ENCODE data around the gene SND1.
A peak's percentile ranks its signal among the peaks of the same experiment; 100 is the strongest.

The SND1 gene

GRCh38 chr7:127954357-127954748 is 302.4 kb downstream of the SND1 start:
- ATAC-seq = no peak
- TF ChIP-seq ISL1 (CRISPR knock-in tag; IDR thresholded peaks at IDR 0.05) (peak; percentile 74), BACH2 (CRISPR knock-in tag; IDR thresholded peaks at IDR 0.05; ENCODE audit: borderline replicate concordance) (no peak), ZC3H10 (CRISPR knock-in tag; IDR thresholded peaks at IDR 0.05) (no peak), CSDC2 (CRISPR knock-in tag; IDR thresholded peaks at IDR 0.05) (0 out of 2 replicates have a peak, but pooled peaks have one; percentile 36)

DNA sequence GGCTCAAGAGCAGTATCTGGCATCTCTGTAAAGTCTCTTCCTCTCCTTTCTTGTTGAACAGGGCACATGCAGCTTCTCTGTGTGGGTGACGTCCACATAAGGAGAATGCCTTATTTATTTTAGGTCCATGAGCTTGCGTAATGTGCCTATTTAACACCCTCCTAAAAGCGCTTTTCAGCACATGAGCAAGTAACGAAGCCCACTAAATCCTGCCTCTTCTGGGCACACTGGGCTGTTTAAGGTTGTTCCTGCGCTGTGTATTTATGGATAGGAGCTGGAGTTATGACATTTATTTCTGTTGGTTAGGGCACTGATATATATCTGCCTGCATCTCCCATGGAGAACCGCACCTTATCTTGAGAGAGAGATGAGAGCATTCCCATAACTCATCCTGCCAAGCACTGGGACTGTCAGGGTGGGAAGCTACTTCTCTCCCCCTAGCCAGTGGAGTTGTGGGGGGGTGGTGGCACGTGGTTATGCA is 303.1 kb downstream of the SND1 start:
- no peak for ATAC-seq
- TF ChIP-seq ZNF8 (CRISPR knock-in tag; IDR thresholded peaks at IDR 0.05) (no peak), PPARA (CRISPR knock-in tag; IDR thresholded peaks at IDR 0.05; ENCODE audit: borderline replicate concordance) (no peak), OSR1 (CRISPR knock-in tag; IDR thresholded peaks at IDR 0.05) (no peak)

DNA sequence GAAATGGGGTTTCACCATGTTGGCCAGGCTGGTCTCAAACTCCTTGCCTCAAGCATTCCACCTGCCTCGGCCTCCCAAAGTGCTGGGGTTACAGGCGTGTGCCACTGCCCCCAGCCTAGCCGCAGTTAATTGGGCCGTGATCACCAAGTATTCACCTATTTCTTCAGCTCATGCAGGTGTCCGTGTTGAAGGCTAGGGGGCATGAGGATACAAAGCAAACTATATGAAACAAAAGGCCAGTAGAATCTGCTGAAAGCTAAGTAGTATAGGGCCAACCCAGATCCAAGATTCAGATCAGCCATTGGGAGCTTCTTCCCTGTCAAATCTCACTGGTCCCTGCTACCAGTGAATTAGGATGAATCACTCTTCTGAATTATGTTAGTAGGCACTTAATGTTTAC is 305.9 kb downstream of the SND1 start:
- no peak for TF ChIP-seq ZNF8 (CRISPR knock-in tag; IDR thresholded peaks at IDR 0.05)
- ATAC-seq = no peak

DNA sequence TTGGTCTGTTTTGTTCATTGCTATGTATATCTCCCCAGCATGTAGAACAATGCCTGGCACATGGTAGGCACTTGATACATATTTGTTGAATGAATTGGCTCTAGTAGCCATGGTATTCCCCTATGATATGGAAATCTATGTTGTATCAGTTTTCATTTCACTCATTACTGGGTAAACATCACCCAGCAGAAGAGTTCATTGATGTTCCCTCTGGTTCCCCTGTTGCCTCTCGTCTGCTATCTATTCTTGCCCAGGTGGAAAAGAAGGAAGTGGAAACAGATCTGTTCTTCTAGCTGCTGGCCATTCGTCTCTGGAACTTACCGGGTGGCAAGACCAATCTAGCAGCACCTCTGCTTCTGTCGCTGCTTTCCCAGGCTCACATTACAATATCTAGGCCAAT is 307.8 kb downstream of the SND1 start:
- TF ChIP-seq ESRRG (CRISPR knock-in tag; IDR thresholded peaks at IDR 0.05) = no peak
- TF ChIP-seq ZNF8 (CRISPR knock-in tag; IDR thresholded peaks at IDR 0.05) = no peak
- no peak for TF ChIP-seq SNAI2 (CRISPR knock-in tag; IDR thresholded peaks at IDR 0.05)
- no peak for TF ChIP-seq PATZ1 (CRISPR knock-in tag; IDR thresholded peaks at IDR 0.05; ENCODE audit: borderline replicate concordance)
- TF ChIP-seq ZNF70 (CRISPR knock-in tag; IDR thresholded peaks at IDR 0.05) = no peak
- ATAC-seq = no peak

GRCh38 chr7:127961786-127962453 is 309.9 kb downstream of the SND1 start:
- TF ChIP-seq ZNF565 (CRISPR knock-in tag; conservative IDR thresholded peaks at IDR 0.05; ENCODE audit: low read depth) = no peak
- no peak for TF ChIP-seq GLIS3 (CRISPR knock-in tag; IDR thresholded peaks at IDR 0.05)
- no peak for TF ChIP-seq PATZ1 (CRISPR knock-in tag; IDR thresholded peaks at IDR 0.05; ENCODE audit: borderline replicate concordance)
- no peak for TF ChIP-seq ISL1 (CRISPR knock-in tag; IDR thresholded peaks at IDR 0.05)
- TF ChIP-seq, protein P1, sequence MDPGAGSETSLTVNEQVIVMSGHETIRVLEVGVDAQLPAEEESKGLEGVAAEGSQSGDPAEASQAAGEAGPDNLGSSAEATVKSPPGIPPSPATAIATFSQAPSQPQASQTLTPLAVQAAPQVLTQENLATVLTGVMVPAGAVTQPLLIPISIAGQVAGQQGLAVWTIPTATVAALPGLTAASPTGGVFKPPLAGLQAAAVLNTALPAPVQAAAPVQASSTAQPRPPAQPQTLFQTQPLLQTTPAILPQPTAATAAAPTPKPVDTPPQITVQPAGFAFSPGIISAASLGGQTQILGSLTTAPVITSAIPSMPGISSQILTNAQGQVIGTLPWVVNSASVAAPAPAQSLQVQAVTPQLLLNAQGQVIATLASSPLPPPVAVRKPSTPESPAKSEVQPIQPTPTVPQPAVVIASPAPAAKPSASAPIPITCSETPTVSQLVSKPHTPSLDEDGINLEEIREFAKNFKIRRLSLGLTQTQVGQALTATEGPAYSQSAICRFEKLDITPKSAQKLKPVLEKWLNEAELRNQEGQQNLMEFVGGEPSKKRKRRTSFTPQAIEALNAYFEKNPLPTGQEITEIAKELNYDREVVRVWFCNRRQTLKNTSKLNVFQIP (CRISPR knock-in tag; IDR thresholded peaks at IDR 0.05; ENCODE audit: borderline replicate concordance, low read depth) = no peak
- TF ChIP-seq RARB (CRISPR knock-in tag; IDR thresholded peaks at IDR 0.05) = no peak
- TF ChIP-seq ZFP3 (CRISPR knock-in tag; IDR thresholded peaks at IDR 0.05) = no peak
- no peak for TF ChIP-seq ZNF8 (CRISPR knock-in tag; IDR thresholded peaks at IDR 0.05)
- TF ChIP-seq TCF4 (CRISPR knock-in tag; IDR thresholded peaks at IDR 0.05; ENCODE audit: borderline replicate concordance) = no peak
- no peak for TF ChIP-seq SNAI2 (CRISPR knock-in tag; IDR thresholded peaks at IDR 0.05)
- no peak for TF ChIP-seq ESRRG (CRISPR knock-in tag; IDR thresholded peaks at IDR 0.05)
- no peak for TF ChIP-seq CSRNP3 (CRISPR knock-in tag; IDR thresholded peaks at IDR 0.05)
- no peak for TF ChIP-seq ZFP30 (CRISPR knock-in tag; IDR thresholded peaks at IDR 0.05)
- TF ChIP-seq, protein P2, sequence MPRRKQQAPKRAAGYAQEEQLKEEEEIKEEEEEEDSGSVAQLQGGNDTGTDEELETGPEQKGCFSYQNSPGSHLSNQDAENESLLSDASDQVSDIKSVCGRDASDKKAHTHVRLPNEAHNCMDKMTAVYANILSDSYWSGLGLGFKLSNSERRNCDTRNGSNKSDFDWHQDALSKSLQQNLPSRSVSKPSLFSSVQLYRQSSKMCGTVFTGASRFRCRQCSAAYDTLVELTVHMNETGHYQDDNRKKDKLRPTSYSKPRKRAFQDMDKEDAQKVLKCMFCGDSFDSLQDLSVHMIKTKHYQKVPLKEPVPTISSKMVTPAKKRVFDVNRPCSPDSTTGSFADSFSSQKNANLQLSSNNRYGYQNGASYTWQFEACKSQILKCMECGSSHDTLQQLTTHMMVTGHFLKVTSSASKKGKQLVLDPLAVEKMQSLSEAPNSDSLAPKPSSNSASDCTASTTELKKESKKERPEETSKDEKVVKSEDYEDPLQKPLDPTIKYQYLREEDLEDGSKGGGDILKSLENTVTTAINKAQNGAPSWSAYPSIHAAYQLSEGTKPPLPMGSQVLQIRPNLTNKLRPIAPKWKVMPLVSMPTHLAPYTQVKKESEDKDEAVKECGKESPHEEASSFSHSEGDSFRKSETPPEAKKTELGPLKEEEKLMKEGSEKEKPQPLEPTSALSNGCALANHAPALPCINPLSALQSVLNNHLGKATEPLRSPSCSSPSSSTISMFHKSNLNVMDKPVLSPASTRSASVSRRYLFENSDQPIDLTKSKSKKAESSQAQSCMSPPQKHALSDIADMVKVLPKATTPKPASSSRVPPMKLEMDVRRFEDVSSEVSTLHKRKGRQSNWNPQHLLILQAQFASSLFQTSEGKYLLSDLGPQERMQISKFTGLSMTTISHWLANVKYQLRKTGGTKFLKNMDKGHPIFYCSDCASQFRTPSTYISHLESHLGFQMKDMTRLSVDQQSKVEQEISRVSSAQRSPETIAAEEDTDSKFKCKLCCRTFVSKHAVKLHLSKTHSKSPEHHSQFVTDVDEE (CRISPR knock-in tag; IDR thresholded peaks at IDR 0.05) = no peak
- TF ChIP-seq ZC3H10 (CRISPR knock-in tag; IDR thresholded peaks at IDR 0.05) = no peak
- TF ChIP-seq CREB5 (CRISPR knock-in tag; IDR thresholded peaks at IDR 0.05; ENCODE audit: low read depth) = no peak
- TF ChIP-seq OSR1 (CRISPR knock-in tag; IDR thresholded peaks at IDR 0.05) = no peak
- no peak for TF ChIP-seq ARNTL (CRISPR knock-in tag; IDR thresholded peaks at IDR 0.05; ENCODE audit: borderline replicate concordance, low read depth)

More at GRCh38 chr7:127961786-127962453, 309.9 kb downstream of the SND1 start:
- ATAC-seq = no peak
